ENCODE data around the gene CHGA.

- no peak for TF ChIP-seq CTCF (IDR thresholded peaks at IDR 0.05)
- TF ChIP-seq POLR2A (IDR thresholded peaks at IDR 0.05), result no peak
- no peak for TF ChIP-seq EP300 (IDR thresholded peaks at IDR 0.05)
- TF ChIP-seq POLR2AphosphoS5 (IDR thresholded peaks at IDR 0.05), result no peak
Observed at GRCh38 chr14:92938235-92938875, 15.4 kb downstream of the CHGA start.
